ENCODE data around the gene SLC8A3. TPM values are rescaled to one million over a fixed set of nuclear protein-coding genes. Genes with fewer than 3 reads are reported as not detected.

Gene SLC8A3
- total and polyA plus RNA-seq, 2 of the 13 experiments (the other 11 are each of a cell fraction or from before 2014, with no cell fraction given), result 0.01 to 0.02 TPM

- TF ChIP-seq EZH2 (conservative IDR thresholded peaks at IDR 0.05; ENCODE audit: low read depth, low read length) (no peak), ZNF850 (CRISPR knock-in tag; conservative IDR thresholded peaks at IDR 0.05) (no peak), HDAC2 (CRISPR knock-in tag; IDR thresholded peaks at IDR 0.05) (peak; percentile 63; the same call in 1 of the 2 replicates), GMEB1 (CRISPR knock-in tag; IDR thresholded peaks at IDR 0.05; ENCODE audit: borderline replicate concordance) (no peak), ARNT2 (CRISPR knock-in tag; IDR thresholded peaks at IDR 0.05; ENCODE audit: low read depth) (no peak), PPARG (CRISPR knock-in tag; conservative IDR thresholded peaks at IDR 0.05) (0 out of 2 replicates have a peak, but pooled peaks have one; percentile 19), FOXA3 (CRISPR knock-in tag; IDR thresholded peaks at IDR 0.05) (no peak), STAG1 (CRISPR knock-in tag; IDR thresholded peaks at IDR 0.05) (no peak), ZNF33A (CRISPR knock-in tag; IDR thresholded peaks at IDR 0.05; ENCODE audit: borderline replicate concordance) (no peak), ZNF740 (CRISPR knock-in tag; IDR thresholded peaks at IDR 0.05) (no peak), FOXP1 (IDR thresholded peaks at IDR 0.05) (no peak), FOXP1 (CRISPR knock-in tag; IDR thresholded peaks at IDR 0.05) (no peak), TFE3 (CRISPR knock-in tag; IDR thresholded peaks at IDR 0.05) (peak; percentile 71; the same call in 1 of the 2 replicates), HNRNPL (IDR thresholded peaks at IDR 0.05; ENCODE audit: low read depth, low read length) (no peak), TGIF2 (CRISPR knock-in tag; IDR thresholded peaks at IDR 0.05) (peak; percentile 71; the same call in 1 of the 2 replicates), ZZZ3 (CRISPR knock-in tag; IDR thresholded peaks at IDR 0.05; ENCODE audit: borderline replicate concordance) (no peak), GZF1 (CRISPR knock-in tag; IDR thresholded peaks at IDR 0.05) (no peak), ZNF644 (CRISPR knock-in tag; IDR thresholded peaks at IDR 0.05; ENCODE audit: low read depth) (peak; percentile 68; the same call in 1 of the 2 replicates), RAD51 (IDR thresholded peaks at IDR 0.05; ENCODE audit: borderline replicate concordance) (no peak), KLF16 (CRISPR knock-in tag; IDR thresholded peaks at IDR 0.05) (peak in 1 of 2 experiments; percentile 68; a peak in 1 of 4 replicates), SAP130 (CRISPR knock-in tag; IDR thresholded peaks at IDR 0.05; ENCODE audit: low read depth) (peak; percentile 63), ZNF580 (CRISPR knock-in tag; IDR thresholded peaks at IDR 0.05; ENCODE audit: borderline replicate concordance, low read depth) (peak; percentile 43; the same call in 1 of the 2 replicates), XRCC5 (optimal IDR thresholded peaks at IDR 0.05; ENCODE audit: low read length) (no peak)
- TF ChIP-seq, protein P1, sequence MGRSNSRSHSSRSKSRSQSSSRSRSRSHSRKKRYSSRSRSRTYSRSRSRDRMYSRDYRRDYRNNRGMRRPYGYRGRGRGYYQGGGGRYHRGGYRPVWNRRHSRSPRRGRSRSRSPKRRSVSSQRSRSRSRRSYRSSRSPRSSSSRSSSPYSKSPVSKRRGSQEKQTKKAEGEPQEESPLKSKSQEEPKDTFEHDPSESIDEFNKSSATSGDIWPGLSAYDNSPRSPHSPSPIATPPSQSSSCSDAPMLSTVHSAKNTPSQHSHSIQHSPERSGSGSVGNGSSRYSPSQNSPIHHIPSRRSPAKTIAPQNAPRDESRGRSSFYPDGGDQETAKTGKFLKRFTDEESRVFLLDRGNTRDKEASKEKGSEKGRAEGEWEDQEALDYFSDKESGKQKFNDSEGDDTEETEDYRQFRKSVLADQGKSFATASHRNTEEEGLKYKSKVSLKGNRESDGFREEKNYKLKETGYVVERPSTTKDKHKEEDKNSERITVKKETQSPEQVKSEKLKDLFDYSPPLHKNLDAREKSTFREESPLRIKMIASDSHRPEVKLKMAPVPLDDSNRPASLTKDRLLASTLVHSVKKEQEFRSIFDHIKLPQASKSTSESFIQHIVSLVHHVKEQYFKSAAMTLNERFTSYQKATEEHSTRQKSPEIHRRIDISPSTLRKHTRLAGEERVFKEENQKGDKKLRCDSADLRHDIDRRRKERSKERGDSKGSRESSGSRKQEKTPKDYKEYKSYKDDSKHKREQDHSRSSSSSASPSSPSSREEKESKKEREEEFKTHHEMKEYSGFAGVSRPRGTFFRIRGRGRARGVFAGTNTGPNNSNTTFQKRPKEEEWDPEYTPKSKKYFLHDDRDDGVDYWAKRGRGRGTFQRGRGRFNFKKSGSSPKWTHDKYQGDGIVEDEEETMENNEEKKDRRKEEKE (IDR thresholded peaks at IDR 0.05), result no peak
- TF ChIP-seq, protein P2, sequence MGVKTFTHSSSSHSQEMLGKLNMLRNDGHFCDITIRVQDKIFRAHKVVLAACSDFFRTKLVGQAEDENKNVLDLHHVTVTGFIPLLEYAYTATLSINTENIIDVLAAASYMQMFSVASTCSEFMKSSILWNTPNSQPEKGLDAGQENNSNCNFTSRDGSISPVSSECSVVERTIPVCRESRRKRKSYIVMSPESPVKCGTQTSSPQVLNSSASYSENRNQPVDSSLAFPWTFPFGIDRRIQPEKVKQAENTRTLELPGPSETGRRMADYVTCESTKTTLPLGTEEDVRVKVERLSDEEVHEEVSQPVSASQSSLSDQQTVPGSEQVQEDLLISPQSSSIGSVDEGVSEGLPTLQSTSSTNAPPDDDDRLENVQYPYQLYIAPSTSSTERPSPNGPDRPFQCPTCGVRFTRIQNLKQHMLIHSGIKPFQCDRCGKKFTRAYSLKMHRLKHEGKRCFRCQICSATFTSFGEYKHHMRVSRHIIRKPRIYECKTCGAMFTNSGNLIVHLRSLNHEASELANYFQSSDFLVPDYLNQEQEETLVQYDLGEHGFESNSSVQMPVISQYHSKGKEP (CRISPR knock-in tag; IDR thresholded peaks at IDR 0.05), result peak; percentile 77; the same call in 1 of the 2 replicates
These were observed 135.8 kb downstream of the SLC8A3 start (continued) for GRCh38 chr14:70052990-70053389.
